Duodenal mucosa (tissue), 2 donors: ENCODE data around the gene NPC2.
"Not testable (repeated sequence)": the region's sequence is repeated elsewhere in the genome, so short reads cannot be mapped to it uniquely, and the experiment has no call there.

Experiments used
- H3K27ac ChIP-seq: one replicate; pipeline ENCODE4 v1.7.0; 2013; ENCODE audit warnings: low read depth, low read length
- H3K27me3 ChIP-seq, 2 donors: one replicate each; pipeline ENCODE4 v1.7.0; 2013; ENCODE audit warnings: low read length in 2 of 2, control low read depth in 1 of 2; ENCODE audit not compliant: insufficient read depth in 2 of 2, control insufficient read depth in 1 of 2
- H3K36me3 ChIP-seq, 2 donors: one replicate each; pipeline ENCODE4 v1.7.0; 2013; ENCODE audit warnings: low read length in 2 of 2, control low read depth in 1 of 2; ENCODE audit not compliant: insufficient read depth in 2 of 2, control insufficient read depth in 1 of 2
- H3K4me1 ChIP-seq, 2 donors: one replicate each; pipeline ENCODE4 v1.7.0; 2013; ENCODE audit warnings: low read length in 2 of 2, control low read depth in 1 of 2; ENCODE audit not compliant: insufficient read depth in 2 of 2, control insufficient read depth in 1 of 2
- H3K4me3 ChIP-seq, 2 donors: one replicate each; pipeline ENCODE4 v1.7.0; 2013; ENCODE audit warnings: low read length in 2 of 2, low read depth in 1 of 2
- H3K9ac ChIP-seq, 2 donors: one replicate each; pipeline ENCODE4 v1.7.0; 2013; ENCODE audit warnings: low read length in 2 of 2, low read depth in 1 of 2
- H3K9me3 ChIP-seq, 2 donors: one replicate each; pipeline ENCODE4 v1.7.0; 2013; ENCODE audit warnings: low read length in 2 of 2, control low read depth in 1 of 2; ENCODE audit not compliant: control insufficient read depth in 1 of 2

Gene NPC2

DNA sequence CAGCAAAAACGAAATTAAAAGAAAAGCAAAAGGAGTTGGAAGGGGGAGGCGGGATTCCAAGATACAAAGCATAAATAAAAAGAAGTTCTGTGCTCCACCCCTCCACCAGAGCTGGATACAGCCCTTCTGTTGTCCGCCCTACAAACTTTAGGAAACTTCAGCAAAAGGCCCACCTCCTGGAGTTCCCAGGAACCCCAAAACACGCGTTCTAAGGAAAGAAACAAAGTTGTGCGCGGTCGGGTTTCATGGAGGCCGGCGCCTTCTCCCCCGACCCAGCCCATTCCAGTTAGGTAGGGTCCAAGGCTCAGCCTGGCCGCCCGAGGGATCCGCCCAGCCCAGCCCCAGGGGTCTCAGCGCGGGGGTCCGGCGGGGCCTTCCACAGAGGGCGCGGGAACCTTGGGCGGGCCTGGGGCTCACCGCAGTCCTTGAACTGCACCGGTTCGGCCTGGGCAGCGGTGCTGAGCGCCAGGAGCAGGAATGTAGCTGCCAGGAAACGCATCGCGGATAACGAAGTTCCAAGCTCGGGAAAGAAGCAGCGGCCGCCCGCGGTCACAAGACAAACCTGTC lies at the start of gene NPC2:
Gene NPC2 (minus strand): TSS at position 530 of the 567 bp plus-strand sequence. CDS start 31 bp downstream, at position 499.
- H3K27me3 ChIP-seq, result no peaks in the 10 kb centered on the region
- peaks cover 0 to 3% of the 10 kb centered on the region in 2 donors for H3K36me3 ChIP-seq
- H3K27ac ChIP-seq, result peak within 1 kb of the TSS; percentile 95
- H3K4me1 ChIP-seq, result peaks cover 23 to 24% of the 10 kb centered on the region in 2 donors
- H3K9ac ChIP-seq, result peak within 1 kb of the TSS; percentile 73 to 85
- no peaks in the 10 kb centered on the region for H3K9me3 ChIP-seq
- peak within 1 kb of the TSS; percentile 86 to 89 for H3K4me3 ChIP-seq

DNA sequence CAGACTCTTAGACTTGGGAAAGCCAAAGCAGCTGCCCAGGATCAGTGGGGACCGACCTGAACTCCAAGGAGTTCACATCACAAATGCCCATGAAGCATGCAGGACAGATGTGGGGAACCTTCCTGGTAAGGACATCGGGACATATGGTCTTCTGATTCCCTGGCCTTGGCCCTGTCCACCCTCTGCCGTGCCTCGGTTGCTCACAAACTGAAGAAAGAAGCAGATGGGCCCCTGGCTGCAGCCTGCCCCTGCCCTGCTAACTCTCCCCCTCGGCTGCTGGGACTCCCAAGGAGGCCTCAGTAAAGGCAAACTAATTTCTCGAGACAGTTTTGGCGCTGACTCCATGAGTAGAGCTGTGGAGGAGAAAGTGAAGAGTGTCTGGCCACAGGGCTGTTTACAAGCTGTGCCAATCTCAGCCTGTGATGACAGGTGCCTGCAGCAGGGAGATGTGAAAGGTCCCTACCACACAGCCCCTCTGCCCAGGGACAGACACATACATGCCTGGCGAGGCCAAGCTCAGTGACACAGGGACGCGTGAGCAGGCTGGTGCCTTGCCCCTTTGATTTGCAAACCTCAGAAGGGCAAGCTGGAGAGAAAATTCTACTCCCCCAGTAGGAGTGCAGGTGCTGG lies 49.1 kb upstream of the NPC2 start:
- Histone ChIP-seq H3K27me3 (no peaks in the 10 kb centered on the region), H3K36me3 (no peaks in the 10 kb centered on the region), H3K4me3 (no peak overlapping the region), H3K9ac (no peak overlapping the region), H3K27ac (no peak overlapping the region), H3K9me3 (no peaks in the 10 kb centered on the region), H3K4me1 (no peaks in the 10 kb centered on the region)

DNA sequence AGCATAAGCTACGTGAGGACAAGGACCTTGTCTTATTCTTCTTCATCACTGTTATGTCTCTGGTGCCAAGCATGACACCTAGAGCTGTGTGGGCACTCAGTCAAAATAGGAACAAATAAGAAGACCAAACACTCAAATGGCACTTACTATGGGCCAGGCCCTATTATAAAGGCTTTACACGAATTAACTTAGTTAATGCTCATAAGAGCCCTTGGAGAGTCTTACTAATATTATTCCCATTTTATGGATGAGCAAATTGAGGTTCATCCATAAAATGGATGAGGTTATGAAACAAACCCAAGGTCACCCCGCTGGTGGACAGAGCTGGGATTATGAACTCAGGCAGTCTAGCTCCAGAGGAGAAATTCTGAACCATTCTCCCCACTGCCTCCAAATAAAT lies 48.1 kb upstream of the NPC2 start:
- Histone ChIP-seq H3K36me3 (no peaks in the 10 kb centered on the region), H3K4me1 (no peaks in the 10 kb centered on the region), H3K27me3 (no peaks in the 10 kb centered on the region), H3K9ac (no peak overlapping the region), H3K9me3 (no peaks in the 10 kb centered on the region), H3K4me3 (no peak overlapping the region), H3K27ac (no peak overlapping the region)

DNA sequence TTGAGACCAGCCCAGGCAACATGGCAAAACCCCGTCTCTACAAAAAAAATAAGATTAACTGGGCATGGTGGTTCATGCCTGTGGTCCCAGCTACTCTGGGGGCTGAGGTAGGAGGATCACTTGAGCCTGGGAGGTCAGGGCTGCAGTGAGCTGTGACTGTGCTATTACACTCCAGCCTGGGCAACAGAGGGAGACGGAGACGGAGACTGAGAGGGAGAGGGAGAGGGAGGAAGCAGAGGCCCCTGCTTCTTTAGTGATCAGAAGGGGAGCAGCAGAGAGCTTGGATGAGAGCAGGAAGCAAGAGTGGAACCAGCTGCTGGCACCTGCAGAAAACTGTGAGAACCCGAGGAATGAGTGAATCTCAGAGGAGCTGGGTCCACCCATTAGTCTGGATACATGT lies 46.4 kb upstream of the NPC2 start:
- no peak overlapping the region for H3K27ac ChIP-seq
- H3K9ac ChIP-seq, result no peak overlapping the region
- H3K9me3 ChIP-seq, result no peaks in the 10 kb centered on the region

DNA sequence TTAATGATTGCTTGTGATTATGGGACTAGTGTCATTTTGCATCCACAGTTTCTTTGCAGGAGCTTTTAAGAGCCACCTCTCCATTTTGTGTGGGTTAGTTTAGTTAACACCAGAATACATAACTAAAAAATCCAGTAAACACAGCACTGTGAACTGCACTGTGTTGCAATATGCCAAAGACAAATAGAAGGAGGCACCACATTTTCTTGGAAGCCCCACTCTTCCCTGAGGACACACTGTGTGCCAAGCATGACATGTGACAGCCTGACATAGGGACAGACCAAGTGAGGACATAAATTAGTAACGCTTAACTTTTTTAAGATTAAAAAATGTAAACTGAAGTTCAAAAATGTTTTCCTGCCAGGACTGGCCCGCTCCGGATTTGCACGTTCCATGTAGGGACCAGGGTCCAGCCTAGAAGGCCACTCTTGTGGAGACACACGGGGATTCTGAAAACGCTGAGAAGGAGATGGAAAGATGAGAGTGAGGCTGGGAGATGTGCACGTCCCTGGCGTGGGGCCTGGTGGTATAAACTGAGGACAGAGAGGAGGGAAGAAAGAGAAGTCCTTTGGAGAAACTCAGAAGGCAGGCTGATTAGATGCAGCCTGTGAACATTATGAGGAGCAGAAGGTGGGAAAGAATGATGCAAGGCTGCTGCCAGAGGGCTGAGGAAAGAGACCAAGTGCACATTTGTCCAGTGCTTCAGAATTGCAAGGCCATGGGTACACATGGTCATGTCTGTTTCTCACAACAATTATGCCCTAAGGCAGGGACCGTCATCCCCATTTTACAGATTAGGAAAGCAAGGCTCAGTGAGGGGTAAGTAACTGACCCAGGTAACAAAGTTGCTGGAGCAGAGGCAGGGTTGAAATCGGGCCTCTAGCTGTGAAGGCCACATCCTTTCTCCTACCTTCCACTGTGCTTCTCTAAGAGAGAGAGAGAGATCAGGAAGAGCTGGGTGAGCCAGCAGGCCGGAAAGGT lies 45.6 kb upstream of the NPC2 start:
- Histone ChIP-seq H3K27ac (no peak overlapping the region), H3K9me3 (no peaks in the 10 kb centered on the region), H3K9ac (no peak overlapping the region), H3K27me3 (no peaks in the 10 kb centered on the region), H3K4me1 (no peaks in the 10 kb centered on the region), H3K4me3 (no peak overlapping the region), H3K36me3 (no peaks in the 10 kb centered on the region)

More for the DNA sequence above, 46.4 kb upstream of the NPC2 start:
- no peaks in the 10 kb centered on the region for H3K27me3 ChIP-seq
- no peaks in the 10 kb centered on the region for H3K4me1 ChIP-seq
- no peaks in the 10 kb centered on the region for H3K36me3 ChIP-seq
- no peak overlapping the region for H3K4me3 ChIP-seq

DNA sequence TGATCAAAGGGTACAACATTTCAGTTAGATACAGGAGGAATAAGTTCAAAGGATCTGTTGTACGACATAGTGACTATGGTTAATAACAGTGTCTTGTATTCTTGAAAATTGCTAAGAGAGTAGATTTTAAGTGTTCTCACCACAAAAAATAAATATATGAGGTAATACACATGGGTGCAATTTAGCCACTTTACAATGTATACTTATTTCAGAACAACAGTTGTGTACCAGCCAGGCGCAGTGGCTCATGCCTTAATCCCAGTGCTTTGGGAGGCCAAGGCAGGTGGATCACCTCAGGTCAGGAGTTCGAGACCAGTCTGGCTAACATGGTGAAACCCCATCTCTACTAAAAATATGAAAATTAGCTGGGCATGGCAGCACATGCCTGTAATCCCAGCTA lies 43.2 kb upstream of the NPC2 start:
- not testable (repeated sequence) for H3K9ac ChIP-seq, H3K9me3 ChIP-seq, H3K4me1 ChIP-seq, H3K36me3 ChIP-seq, H3K27me3 ChIP-seq, H3K4me3 ChIP-seq, H3K27ac ChIP-seq

DNA sequence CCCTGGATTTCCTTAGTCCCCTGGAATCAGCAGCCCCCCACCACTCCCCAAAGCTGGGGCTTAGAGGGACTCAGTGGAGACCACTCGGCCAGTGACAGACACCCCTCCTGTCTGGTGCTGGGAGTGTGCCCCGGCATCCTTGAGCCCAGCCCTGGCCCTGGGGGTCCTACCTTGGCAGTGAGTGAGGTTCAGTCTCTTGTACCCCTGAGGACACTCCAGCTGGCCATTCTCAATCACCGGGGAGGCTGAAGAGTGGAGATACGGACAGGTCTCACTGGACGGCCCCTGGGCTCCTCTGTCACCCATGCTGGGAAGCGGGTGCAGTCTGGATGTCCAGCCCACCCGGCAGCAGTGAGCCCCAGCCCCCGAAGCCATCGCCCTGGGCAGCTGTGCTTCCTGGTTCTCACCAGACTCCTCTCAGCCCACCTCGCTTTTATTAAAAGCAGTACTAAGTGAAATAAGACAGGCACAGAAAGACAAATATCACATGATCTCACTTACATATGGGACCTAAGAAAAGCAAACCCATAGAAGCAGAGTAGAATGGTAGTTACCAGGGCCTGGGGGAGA lies 42.7 kb upstream of the NPC2 start:
- Histone ChIP-seq H3K27me3 (no peaks in the 10 kb centered on the region), H3K4me3 (no peak overlapping the region), H3K27ac (no peak overlapping the region), H3K9ac (no peak overlapping the region), H3K9me3 (no peaks in the 10 kb centered on the region), H3K4me1 (no peaks in the 10 kb centered on the region), H3K36me3 (no peaks in the 10 kb centered on the region)

DNA sequence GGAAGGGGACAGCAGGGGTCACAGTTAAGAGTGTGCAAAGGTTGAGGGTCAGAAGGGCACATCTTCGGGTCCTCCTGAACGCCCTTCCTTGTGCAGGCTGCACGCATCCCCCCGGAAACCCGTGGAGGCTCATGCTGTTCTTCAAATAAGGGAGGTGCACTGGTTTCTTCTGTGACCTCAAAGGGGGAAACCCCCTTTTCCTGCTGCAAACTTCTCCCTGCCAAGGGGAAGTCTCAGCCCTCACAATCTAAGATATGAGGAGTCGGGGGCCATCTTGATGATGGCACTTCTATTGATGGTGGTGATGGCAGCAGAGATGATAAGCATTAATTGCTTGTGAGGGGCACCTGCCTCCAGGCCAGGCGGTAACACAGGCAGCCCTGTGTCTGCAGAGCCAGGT lies 40.5 kb upstream of the NPC2 start:
- Histone ChIP-seq H3K4me1 (no peaks in the 10 kb centered on the region), H3K9ac (no peak overlapping the region), H3K27ac (no peak overlapping the region), H3K27me3 (no peaks in the 10 kb centered on the region), H3K36me3 (no peaks in the 10 kb centered on the region), H3K9me3 (no peaks in the 10 kb centered on the region), H3K4me3 (no peak overlapping the region)

DNA sequence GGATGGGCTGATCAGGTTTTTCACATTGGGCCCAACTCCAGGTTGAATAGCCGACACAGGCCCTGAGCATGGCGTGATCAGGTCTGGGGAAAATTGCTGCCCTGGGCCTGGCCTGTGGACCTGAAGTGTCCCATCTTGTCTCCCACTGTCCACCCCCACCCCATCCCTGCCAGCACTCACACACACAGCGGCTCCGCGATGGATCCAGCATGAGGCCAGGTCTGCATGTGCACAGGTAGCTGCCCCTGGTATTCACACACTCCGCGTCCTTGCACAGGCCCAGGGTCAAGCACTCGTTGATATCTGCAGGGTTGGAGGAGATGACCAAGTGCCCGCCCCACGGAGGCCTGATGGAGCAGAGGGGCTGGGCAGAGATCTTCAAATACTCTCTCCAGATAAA lies 39.1 kb upstream of the NPC2 start:
- no peaks in the 10 kb centered on the region for H3K27me3 ChIP-seq
- H3K27ac ChIP-seq, result no peak overlapping the region
- H3K9me3 ChIP-seq, result no peaks in the 10 kb centered on the region
- no peaks in the 10 kb centered on the region for H3K4me1 ChIP-seq
- H3K4me3 ChIP-seq, result no peak overlapping the region
- H3K9ac ChIP-seq, result no peak overlapping the region
- no peaks in the 10 kb centered on the region for H3K36me3 ChIP-seq

DNA sequence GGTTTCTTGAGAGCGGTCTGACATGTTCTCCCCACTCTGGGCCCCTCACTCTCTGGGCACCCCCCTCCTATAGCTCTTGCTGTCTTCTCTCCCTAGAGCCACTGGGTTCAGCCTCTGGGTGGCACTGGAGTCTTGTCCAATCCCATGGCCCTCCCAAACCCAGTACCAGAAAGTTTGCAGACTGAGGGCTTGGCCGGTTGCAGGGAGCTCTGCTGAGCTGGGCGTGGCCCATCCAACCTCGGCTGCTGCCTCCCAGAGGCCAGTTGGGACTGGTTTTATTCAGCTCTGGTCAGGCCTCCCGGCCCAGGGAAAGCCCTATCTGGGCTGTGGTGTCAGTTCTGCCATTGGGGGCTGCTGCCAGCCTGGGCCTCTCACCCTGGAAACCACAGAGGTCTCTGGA lies 38.4 kb upstream of the NPC2 start:
- no peaks in the 10 kb centered on the region for H3K9me3 ChIP-seq
- H3K4me3 ChIP-seq, result no peak overlapping the region
- H3K36me3 ChIP-seq, result no peaks in the 10 kb centered on the region
- H3K27ac ChIP-seq, result no peak overlapping the region
- no peaks in the 10 kb centered on the region for H3K27me3 ChIP-seq
- H3K4me1 ChIP-seq, result no peaks in the 10 kb centered on the region
- no peak overlapping the region for H3K9ac ChIP-seq
